Mesenteric fat pad (tissue), 1 donor: ENCODE measurements around the gene FMO1. TPM values are rescaled to one million over a fixed set of nuclear protein-coding genes. Genes with fewer than 3 reads are reported as not detected.
"Not testable (repeated sequence)": the region's sequence is repeated elsewhere in the genome, so short reads cannot be mapped to it uniquely, and the experiment has no call there.

Experiments
- DNase-seq: peaks from one replicate; pipeline ENCODE4 v3.0.0-alpha.2; 2020; ENCODE audit warnings: low spot score
- total RNA-seq: library from RNA; stranded (reverse); fragmentation: NEBNext Ultra II Directional; extraction: Animal tissue kit (Norgen Biotek cat#: 25700); gene quantifications from one replicate; pipeline ENCODE4 v1.2.1, GENCODE V29; 2021
- donor health status: DM: yes; HTN: yes; CAD: no.

The FMO1 gene
- total RNA-seq, 1 donor from 2014 or later = 0.58 TPM

- DNase-seq = not testable (repeated sequence)
Measured at GRCh38 chr1:171236231-171236630, 12.1 kb upstream of the FMO1 start.

- DNase-seq = no peak
Measured at GRCh38 chr1:171243878-171244277, 4.4 kb upstream of the FMO1 start.

- DNase-seq = no peak
Measured at GRCh38 chr1:171245458-171246064, 2.7 kb upstream of the FMO1 start.

DNA sequence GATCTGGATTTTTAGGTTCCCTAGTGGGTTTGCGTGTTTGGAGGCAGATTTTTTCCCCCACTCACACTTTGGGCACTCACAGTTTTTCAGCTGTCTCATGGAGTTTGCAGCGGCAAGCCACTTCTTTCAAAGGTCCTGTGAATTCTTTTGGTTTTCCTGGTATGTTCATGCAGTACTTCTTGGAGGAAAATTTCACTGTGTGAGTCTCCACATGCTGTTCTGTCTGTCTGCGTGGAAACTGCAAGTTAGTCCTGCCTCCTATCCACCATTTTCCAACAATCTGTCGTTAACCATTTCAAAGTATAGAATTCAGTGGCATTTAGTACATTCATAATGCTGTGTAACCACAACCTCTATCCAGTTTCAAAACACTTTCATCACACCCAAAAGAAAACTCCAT lies 793 bp upstream of the FMO1 start:
- DNase-seq = no peak

- DNase-seq = no peak
Measured at GRCh38 chr1:171248841-171249240, 547 bp downstream of the FMO1 start.

GRCh38 chr1:171250263-171250662 lies 2.0 kb downstream of the FMO1 start:
- no peak for DNase-seq

- no peak for DNase-seq
Measured at GRCh38 chr1:171251042-171251951, 3.0 kb downstream of the FMO1 start.

GRCh38 chr1:171251952-171252300 lies 3.6 kb downstream of the FMO1 start:
- DNase-seq = no peak

DNA sequence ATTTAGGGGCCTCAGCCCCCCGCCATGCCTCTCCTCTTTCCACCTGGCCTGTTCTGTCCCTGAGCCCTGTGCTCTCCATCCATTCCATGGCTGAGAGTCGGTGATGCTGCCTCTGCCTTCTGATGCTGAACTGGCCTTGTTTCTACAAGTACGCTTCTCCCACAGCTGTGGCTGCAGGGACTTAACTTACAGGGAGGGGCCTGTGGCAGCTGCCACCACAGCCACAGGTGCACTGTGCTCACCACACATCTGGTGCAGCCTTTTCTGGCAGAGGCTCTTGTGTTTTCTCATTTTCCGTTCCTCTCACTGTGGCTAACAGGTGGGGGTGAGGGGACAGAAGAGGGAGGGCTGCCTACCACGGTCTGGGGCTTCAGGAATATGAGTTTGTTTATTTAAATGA lies 4.2 kb downstream of the FMO1 start:
- no peak for DNase-seq

GRCh38 chr1:171254859-171255258 lies 6.6 kb downstream of the FMO1 start:
- no peak for DNase-seq

GRCh38 chr1:171256940-171257606 lies 8.8 kb downstream of the FMO1 start:
- no peak for DNase-seq

- no peak for DNase-seq
Measured at GRCh38 chr1:171257607-171258076, 9.3 kb downstream of the FMO1 start.

- no peak for DNase-seq
Measured at GRCh38 chr1:171258429-171258828, 10.1 kb downstream of the FMO1 start.

GRCh38 chr1:171258943-171259342 lies 10.6 kb downstream of the FMO1 start:
- DNase-seq = no peak

DNA sequence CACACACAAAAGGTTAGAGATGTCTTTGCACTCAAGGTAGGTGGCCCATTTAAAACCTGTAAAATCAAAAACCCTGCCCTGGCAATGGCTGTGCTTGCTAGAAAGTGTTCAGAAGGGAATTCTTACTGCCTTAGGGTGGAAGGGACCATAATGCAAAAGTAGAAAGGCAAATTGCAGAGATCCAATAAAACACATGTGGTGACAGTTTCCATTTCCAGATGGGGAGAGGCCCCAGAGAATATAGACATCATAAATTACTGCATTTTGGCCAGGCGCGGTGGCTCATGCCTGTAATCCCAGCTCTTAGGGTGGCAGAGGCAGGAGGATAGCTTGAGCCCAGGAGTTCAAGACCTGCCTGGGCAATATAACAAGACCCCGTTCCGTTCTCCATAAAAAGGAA lies 13.0 kb downstream of the FMO1 start:
- DNase-seq = no peak

DNA sequence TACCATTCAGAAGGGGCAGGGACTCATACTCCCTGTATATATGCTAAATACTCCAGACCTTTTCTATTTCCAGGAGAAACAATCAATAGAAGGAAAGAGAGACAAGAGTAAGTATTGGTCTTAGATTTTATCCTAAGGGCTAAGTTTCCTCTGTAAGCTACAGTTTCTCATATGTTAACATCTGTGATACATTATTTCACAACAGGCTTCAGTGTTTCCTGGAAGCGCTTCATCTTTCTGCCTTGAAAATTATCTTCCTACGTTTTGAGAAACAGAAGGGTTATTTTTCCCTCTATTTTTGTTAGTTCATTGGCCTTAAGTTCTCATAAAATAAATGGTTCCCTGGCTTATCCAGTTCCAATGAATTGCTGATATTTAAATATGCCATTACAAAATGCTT lies 15.6 kb downstream of the FMO1 start:
- no peak for DNase-seq

GRCh38 chr1:171265686-171266085 lies 17.4 kb downstream of the FMO1 start:
- no peak for DNase-seq

DNA sequence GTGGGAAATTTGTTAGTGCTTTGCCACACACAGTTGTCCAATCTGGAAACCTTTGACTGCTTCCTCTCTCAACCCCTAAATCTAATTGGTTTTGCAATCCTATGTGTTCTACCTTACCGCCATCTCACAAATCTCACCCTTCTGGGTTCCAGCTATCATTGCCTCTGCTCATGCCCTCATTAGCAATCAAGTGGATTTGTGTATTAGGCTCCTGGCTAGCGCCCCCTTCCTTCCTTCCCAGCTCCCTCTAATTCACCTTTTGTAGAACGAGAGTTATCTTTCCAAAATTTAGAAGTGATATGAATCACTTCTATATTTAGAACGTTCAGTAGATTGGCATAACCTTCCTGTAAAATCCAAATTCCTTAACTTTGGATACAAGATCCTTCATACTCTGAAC lies 18.6 kb downstream of the FMO1 start:
- no peak for DNase-seq

DNA sequence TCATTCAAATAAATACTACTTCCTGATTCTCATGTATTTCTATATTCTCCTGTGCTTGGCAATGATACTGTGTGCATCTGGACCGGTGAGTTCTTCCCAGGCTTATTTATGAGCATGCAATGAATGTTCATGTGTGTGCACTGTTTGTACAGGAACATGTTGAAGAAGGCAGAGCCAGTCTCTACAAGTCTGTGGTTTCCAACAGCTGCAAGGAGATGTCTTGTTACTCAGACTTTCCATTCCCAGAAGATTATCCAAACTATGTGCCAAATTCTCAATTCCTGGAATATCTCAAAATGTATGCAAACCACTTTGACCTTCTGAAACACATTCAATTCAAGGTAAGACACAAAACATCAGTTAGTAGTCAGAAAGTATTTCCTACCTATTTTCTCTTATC lies 19.1 kb downstream of the FMO1 start:
- no peak for DNase-seq

- no peak for DNase-seq
Measured at GRCh38 chr1:171270806-171271205, 22.5 kb downstream of the FMO1 start.

- no peak for DNase-seq
Measured at GRCh38 chr1:171277534-171277933, 29.2 kb downstream of the FMO1 start.

DNA sequence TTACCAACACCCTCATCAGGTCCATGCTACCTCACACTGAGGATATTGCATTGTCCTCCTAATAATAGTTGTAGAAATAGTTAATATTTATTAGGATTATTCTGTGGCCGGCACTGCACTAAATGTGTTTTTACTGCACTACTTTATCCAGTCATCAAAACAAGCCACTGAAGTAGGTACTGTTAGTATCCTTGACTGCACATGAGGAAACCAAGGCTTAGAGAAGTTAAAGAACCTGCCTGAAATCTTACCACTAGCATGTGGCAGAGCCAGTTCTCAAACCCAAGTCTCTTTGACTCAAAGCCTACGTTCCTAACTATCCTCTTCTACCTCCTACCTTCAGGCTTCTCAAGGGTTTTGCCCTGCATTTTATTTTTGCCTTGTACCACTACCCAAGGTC lies 30.9 kb downstream of the FMO1 start:
- DNase-seq = no peak
